H1 (cell line): ENCODE data around the gene SLC35E1. TPM values are rescaled to one million over a fixed set of nuclear protein-coding genes. Genes with fewer than 3 reads are reported as not detected.

Experiments used
- EGR1 ChIP-seq: IDR thresholded peaks from 2 replicates; pipeline ENCODE4 v1.6.1; 2011; ENCODE audit warnings: low read depth, low read length, borderline replicate concordance
- RBBP5 ChIP-seq: IDR thresholded peaks from 2 replicates; pipeline ENCODE4 v1.7.1; 2012; ENCODE audit warnings: low read depth, mild to moderate bottlenecking, inconsistent platforms, low read length, moderate library complexity, borderline replicate concordance
- TCF12 ChIP-seq: IDR thresholded peaks from 2 replicates; pipeline ENCODE4 v1.6.1; 2011; ENCODE audit warnings: low read depth, mild to moderate bottlenecking, low read length
- polyA plus RNA-seq, 7 experiments: library from polyadenylated mRNA; depleted of rRNA in 3 of 7; stranded (reverse) in 5 of 7; unstranded in 2 of 7; fragments of >200 nt in 5 of 7; fragments of 200-250 nt in 2 of 7; gene quantifications; 1 replicate in 5 of 7; 2 replicates in 1 of 7; 4 replicates in 1 of 7; pipeline versions ENCODE4 v1.2.1 to v1.2.3, GENCODE V29; 2011 to 2013; ENCODE audit warnings: missing spikeins in 2 of 7, mixed read lengths in 2 of 7
- total RNA-seq: library from RNA; stranded (reverse); fragmentation: NEBNext Ultra II Directional; extraction: Animal tissue kit (Norgen Biotek cat#: 25700); gene quantifications from 2 replicates; pipeline ENCODE4 v1.2.1, GENCODE V29; 2021

SLC35E1 gene
- total and polyA plus RNA-seq, 2 of the 8 experiments (the other 6 are each of a cell fraction or from before 2014, with no cell fraction given): 26.0 to 31.9 TPM

GRCh38 chr19:16572332-16573211 is at the start of gene SLC35E1 (continued):
- no peak for TF ChIP-seq TCF12
- 0 out of 2 replicates have a peak, but pooled peaks have one; percentile 35 for TF ChIP-seq RBBP5
- peak; percentile 84 for TF ChIP-seq EGR1
